RWPE2 (cell line): ENCODE measurements around the gene HAND1.

Experiments used
- ATAC-seq: fragments of 200-7000 bp; cut with Tn5 transposase; 3 replicates; pipeline ENCODE4 v1.9.1; 2021; ENCODE audit warnings: low read depth
- DNase-seq: peaks from one replicate; pipeline ENCODE4 v3.0.0-alpha.2; 2020; ENCODE audit warnings: low spot score
- H3K27ac ChIP-seq: fragments of 450-650 bp; 2 replicates; pipeline ENCODE4 v1.5.1; 2017; ENCODE audit warnings: mild to moderate bottlenecking; ENCODE audit not compliant: poor library complexity, severe bottlenecking
- H3K27me3 ChIP-seq: fragments of 250-450 bp; sonication (Bioruptor Pico); 2 replicates; pipeline ENCODE4 v1.5.1; 2021; ENCODE audit warnings: mild to moderate bottlenecking, moderate library complexity; ENCODE audit not compliant: insufficient read depth, poor library complexity, severe bottlenecking
- H3K36me3 ChIP-seq: fragments of 250-450 bp; sonication (Bioruptor Pico); 2 replicates; pipeline ENCODE4 v1.5.1; 2020; ENCODE audit warnings: low read depth, mild to moderate bottlenecking, moderate library complexity
- H3K4me1 ChIP-seq: fragments of 250-450 bp; sonication (Bioruptor Pico); 2 replicates; pipeline ENCODE4 v1.5.1; 2021; ENCODE audit warnings: mild to moderate bottlenecking, moderate library complexity; ENCODE audit not compliant: insufficient read depth, poor library complexity, severe bottlenecking
- H3K4me3 ChIP-seq: fragments of 250-450 bp; sonication (Bioruptor Pico); 2 replicates; pipeline ENCODE4 v1.5.1; 2021; ENCODE audit warnings: mild to moderate bottlenecking, moderate library complexity; ENCODE audit not compliant: severe bottlenecking
- H3K9me3 ChIP-seq: fragments of 250-450 bp; sonication (Bioruptor Pico); 2 replicates; pipeline ENCODE4 v1.5.1; 2021; ENCODE audit warnings: mild to moderate bottlenecking, moderate library complexity; ENCODE audit not compliant: severe bottlenecking
- CTCF ChIP-seq: fragments of 450-650 bp; IDR thresholded peaks from one replicate; pipeline ENCODE4 v1.5.1; 2017; ENCODE audit warnings: mild to moderate bottlenecking, moderate library complexity; ENCODE audit not compliant: poor library complexity, severe bottlenecking

Gene HAND1

GRCh38 chr5:154467655-154468354 is 10.2 kb downstream of the HAND1 start:
- no peaks in the 10 kb centered on the region for H3K36me3 ChIP-seq
- no peaks in the 10 kb centered on the region for H3K4me1 ChIP-seq
- H3K4me3 ChIP-seq: no peak overlapping the region
- TF ChIP-seq CTCF: peak; percentile 98
- no peaks in the 10 kb centered on the region for H3K9me3 ChIP-seq
- DNase-seq (no peak), ATAC-seq (peak; percentile 88)
- H3K27me3 ChIP-seq: peaks cover 29% of the 10 kb centered on the region
- H3K27ac ChIP-seq: no peak overlapping the region

GRCh38 chr5:154466671-154467070 is 11.4 kb downstream of the HAND1 start:
- no peak overlapping the region for H3K27ac ChIP-seq
- H3K36me3 ChIP-seq: no peaks in the 10 kb centered on the region
- ATAC-seq (no peak), DNase-seq (no peak)
- H3K4me3 ChIP-seq: no peak overlapping the region
- H3K27me3 ChIP-seq: peaks cover 18% of the 10 kb centered on the region
- no peaks in the 10 kb centered on the region for H3K9me3 ChIP-seq
- no peak for TF ChIP-seq CTCF
- no peaks in the 10 kb centered on the region for H3K4me1 ChIP-seq

- no peak overlapping the region for H3K4me3 ChIP-seq
- peaks cover 13% of the 10 kb centered on the region for H3K27me3 ChIP-seq
- no peak overlapping the region for H3K27ac ChIP-seq
- DNase-seq (no peak), ATAC-seq (no peak)
- no peaks in the 10 kb centered on the region for H3K4me1 ChIP-seq
- no peak for TF ChIP-seq CTCF
- H3K36me3 ChIP-seq: no peaks in the 10 kb centered on the region
- no peaks in the 10 kb centered on the region for H3K9me3 ChIP-seq
Observed at GRCh38 chr5:154466147-154466546, 11.9 kb downstream of the HAND1 start.

GRCh38 chr5:154465169-154465568 is 12.9 kb downstream of the HAND1 start:
- ATAC-seq (peak; percentile 70), DNase-seq (no peak)
- H3K4me3 ChIP-seq: no peak overlapping the region
- H3K4me1 ChIP-seq: no peaks in the 10 kb centered on the region
- TF ChIP-seq CTCF: no peak
- no peak overlapping the region for H3K27ac ChIP-seq
- no peaks in the 10 kb centered on the region for H3K36me3 ChIP-seq
- peaks cover 3% of the 10 kb centered on the region for H3K27me3 ChIP-seq
- no peaks in the 10 kb centered on the region for H3K9me3 ChIP-seq

GRCh38 chr5:154464438-154464837 is 13.6 kb downstream of the HAND1 start:
- no peaks in the 10 kb centered on the region for H3K9me3 ChIP-seq

More at GRCh38 chr5:154464438-154464837, 13.6 kb downstream of the HAND1 start:
- Histone ChIP-seq H3K27me3 (no peaks in the 10 kb centered on the region), H3K4me1 (no peaks in the 10 kb centered on the region), H3K4me3 (no peak overlapping the region), H3K36me3 (no peaks in the 10 kb centered on the region), H3K27ac (no peak overlapping the region)
- DNase-seq (no peak), ATAC-seq (no peak)
- no peak for TF ChIP-seq CTCF
